Activated CD4-positive, alpha-beta T cell treated with anti-CD3 and anti-CD28 coated beads, Interleukin-2, amount 10 ng/mL, durations not matched to agents 7 days and 5 days (primary cell): ENCODE measurements around the gene OR8G1. TPM values are rescaled to one million over a fixed set of nuclear protein-coding genes. Genes with fewer than 3 reads are reported as not detected.

Experiments
- total RNA-seq, 2 experiments: library from RNA; stranded (reverse); gene quantifications; one replicate each; pipeline ENCODE4 v1.2.3, GENCODE V29; 2021

The OR8G1 gene
- total RNA-seq, 2 experiments from 2014 or later: not detected

Other genes with a start within 250 kb of the OR8G1 start
- gene OR10G6, start 245.9 kb upstream of the OR8G1 start, total RNA-seq: not detected
- gene OR10G4, start 228.1 kb upstream of the OR8G1 start, total RNA-seq: not detected
- gene OR10G9, start 218.1 kb upstream of the OR8G1 start, total RNA-seq: not detected
- not detected for gene OR10G8, start 214.3 kb upstream of the OR8G1 start, total RNA-seq
- not detected for gene OR10G7, start 199.8 kb upstream of the OR8G1 start, total RNA-seq
- gene VWA5A, start 125.6 kb upstream of the OR8G1 start, total RNA-seq: 1 to 10 TPM; 6.7 to 6.8 TPM
- gene OR10D3, start 57.8 kb upstream of the OR8G1 start, total RNA-seq: not detected
- not detected for gene OR8G5, start 15.3 kb downstream of the OR8G1 start, total RNA-seq
- not detected for gene OR8D1, start 72.9 kb downstream of the OR8G1 start, total RNA-seq
- not detected for gene OR8D2, start 79.1 kb downstream of the OR8G1 start, total RNA-seq
- gene OR8B2, start 143.4 kb downstream of the OR8G1 start, total RNA-seq: not detected
- gene OR8B3, start 157.9 kb downstream of the OR8G1 start, total RNA-seq: not detected
- not detected for gene OR8B4, start 183.8 kb downstream of the OR8G1 start, total RNA-seq
- not detected for gene OR8B8, start 204.6 kb downstream of the OR8G1 start, total RNA-seq